ENCODE results near the gene ACP4. TPM values are rescaled to one million over a fixed set of nuclear protein-coding genes. Genes with fewer than 3 reads are reported as not detected.
A peak's percentile ranks its signal among the peaks of the same experiment; 100 is the strongest.
"Not testable (repeated sequence)": the region's sequence is repeated elsewhere in the genome, so short reads cannot be mapped to it uniquely, and the experiment has no call there.

Gene ACP4
- polyA plus RNA-seq, 1 donor from 2014 or later, result not detected

DNA sequence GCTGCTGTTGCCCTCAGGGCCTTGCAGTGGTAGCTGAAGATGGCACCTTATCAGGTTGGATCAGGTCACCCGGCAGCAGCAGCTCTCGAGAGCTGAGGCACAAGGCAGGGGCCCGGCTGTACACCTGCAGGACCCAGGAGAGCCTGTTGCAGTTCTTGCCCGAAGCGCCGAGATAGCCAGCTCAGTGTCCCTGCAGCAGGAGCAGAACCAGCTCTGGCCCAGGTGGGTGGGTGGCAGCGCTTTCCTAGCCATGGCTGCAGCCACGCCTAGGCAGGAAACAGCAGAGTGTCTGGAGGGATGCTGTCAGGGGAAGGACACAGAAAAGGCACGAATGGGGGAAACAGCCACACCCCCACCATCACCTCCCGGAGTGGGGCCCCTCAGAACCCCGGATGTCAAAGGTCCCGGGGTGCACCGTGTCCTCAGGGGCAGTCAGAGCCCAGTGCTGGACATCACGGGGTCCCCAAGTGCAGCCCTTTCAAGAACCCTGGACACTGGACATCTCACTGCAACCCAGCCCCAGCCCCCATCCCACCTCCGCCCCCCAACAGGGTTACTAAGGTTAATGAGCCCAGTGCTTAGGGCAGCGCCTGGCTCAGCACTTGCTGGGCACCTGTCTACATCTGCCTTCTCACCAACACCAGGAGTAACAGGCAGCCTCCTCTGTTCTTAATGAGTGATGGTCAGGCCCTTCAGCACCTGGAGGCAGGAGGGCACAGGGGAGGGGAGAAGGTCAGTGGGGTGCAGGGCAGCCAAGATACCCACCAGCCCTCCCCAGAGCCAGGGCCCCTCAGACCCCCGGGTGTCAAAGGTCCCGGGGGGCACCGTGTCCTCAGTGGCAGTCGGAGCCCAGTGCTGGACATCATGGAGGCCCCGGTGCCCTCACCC lies 8.7 kb downstream of the ACP4 start:
- Mint-ChIP-seq H3K27me3 (no peaks in the 10 kb centered on the region), H3K27ac (no peak overlapping the region), H3K4me3 (no peak overlapping the region), H3K4me1 (peaks cover 11 to 29% (median 25%) of the 10 kb centered on the region in 3 donors), H3K36me3 (peaks cover 5% of the 10 kb centered on the region), H3K9me3 (no peaks in the 10 kb centered on the region)

DNA sequence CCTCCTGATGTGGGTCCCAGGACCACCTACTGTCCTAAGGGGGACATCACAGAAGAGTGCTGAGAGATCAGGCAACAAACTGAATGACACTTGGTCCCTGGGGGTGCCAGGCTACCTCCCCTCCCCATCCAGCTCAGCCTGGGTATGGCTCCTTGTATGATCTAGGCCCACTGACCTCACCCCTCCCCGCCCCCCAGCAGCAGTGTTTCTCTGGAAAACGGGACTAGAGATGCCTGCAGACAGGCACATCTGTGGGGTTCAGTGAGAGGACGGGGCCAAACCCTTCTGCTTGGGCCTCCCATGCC lies 9.3 kb downstream of the ACP4 start:
- H3K27ac Mint-ChIP-seq, result no peak overlapping the region
- H3K4me3 Mint-ChIP-seq, result no peak overlapping the region
- H3K9me3 Mint-ChIP-seq, result peaks cover 0 to 2% (median 0%) of the 10 kb centered on the region in 3 donors

DNA sequence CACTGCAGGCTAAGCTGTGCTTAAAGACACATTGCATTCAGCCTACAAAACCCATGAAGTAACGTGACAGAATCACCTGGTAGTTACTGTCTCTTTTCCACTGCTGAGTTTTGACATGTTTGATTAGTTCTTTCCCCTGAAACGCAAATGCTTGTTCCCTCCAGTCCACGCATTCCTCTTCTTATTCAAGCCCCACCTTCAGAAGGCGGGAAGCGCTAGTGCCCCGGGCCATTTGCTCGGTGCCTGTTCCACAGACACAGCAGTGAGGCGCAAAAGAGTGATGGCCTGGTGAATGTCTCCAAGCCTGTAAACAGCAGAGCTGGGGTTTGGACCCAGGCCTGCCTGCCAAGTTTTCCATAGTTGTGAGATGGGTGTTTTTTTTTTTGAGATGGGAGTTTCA lies 10.9 kb downstream of the ACP4 start:
- Mint-ChIP-seq H3K36me3 (peaks cover 5% of the 10 kb centered on the region), H3K4me3 (peak overlapping the region in 1 of 4 donors; percentile 46), H3K27ac (peak overlapping the region in 2 of 3 donors; percentile 6 to 96), H3K4me1 (peaks cover 15 to 28% (median 21%) of the 10 kb centered on the region in 3 donors), H3K9me3 (peaks cover 0 to 2% (median 0%) of the 10 kb centered on the region in 3 donors), H3K27me3 (no peaks in the 10 kb centered on the region)

More for the DNA sequence above, 9.3 kb downstream of the ACP4 start:
- H3K36me3 Mint-ChIP-seq, result peaks cover 5% of the 10 kb centered on the region
- H3K27me3 Mint-ChIP-seq, result no peaks in the 10 kb centered on the region
- H3K4me1 Mint-ChIP-seq, result peaks cover 9 to 26% (median 20%) of the 10 kb centered on the region in 3 donors

DNA sequence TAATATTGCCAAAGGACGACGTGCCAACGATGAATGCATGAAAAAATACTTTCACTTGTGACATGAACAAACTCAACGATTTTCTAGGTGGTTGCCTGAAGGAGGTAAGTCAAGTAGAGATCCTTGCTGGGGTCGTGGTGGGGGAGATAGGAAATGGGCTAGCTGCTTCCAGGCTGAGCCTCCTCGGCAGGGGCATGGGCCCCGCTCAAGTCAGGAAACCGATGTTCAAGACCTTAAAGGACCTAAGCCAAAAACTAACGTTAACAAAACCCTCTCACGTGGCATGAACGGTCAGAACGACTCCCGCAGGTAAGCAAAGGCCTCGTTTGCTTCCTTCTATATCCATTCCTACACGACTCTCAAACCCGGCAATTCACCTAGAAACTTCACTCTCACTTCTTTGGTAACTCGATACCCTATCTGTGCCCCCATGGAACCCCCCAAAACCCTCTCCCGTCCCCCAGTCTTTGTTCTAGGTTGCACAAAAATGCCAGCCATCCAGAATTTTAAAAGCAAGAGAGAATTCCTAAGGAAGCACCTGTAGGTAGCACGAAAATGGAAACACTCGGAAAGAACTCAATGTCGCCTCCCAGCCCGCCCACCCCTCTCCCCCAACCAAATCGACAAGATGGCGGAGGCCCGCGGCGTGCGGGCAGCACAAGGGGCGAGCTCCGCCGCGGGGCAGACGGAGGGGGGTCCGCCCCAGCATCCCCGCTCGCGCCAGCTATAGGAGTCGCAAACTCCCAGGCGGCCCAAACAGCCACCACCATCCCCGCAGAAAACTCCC lies 13.6 kb downstream of the ACP4 start:
- H3K36me3 Mint-ChIP-seq, result peaks cover 5% of the 10 kb centered on the region
- peak overlapping the region; percentile 95 to 100 (median 99) for H3K4me3 Mint-ChIP-seq
- H3K9me3 Mint-ChIP-seq, result peaks cover 0 to 3% (median 0%) of the 10 kb centered on the region in 3 donors
- no peaks in the 10 kb centered on the region for H3K27me3 Mint-ChIP-seq
- peak overlapping the region; percentile 100 for H3K27ac Mint-ChIP-seq
- H3K4me1 Mint-ChIP-seq, result peaks cover 15 to 28% (median 24%) of the 10 kb centered on the region in 3 donors

DNA sequence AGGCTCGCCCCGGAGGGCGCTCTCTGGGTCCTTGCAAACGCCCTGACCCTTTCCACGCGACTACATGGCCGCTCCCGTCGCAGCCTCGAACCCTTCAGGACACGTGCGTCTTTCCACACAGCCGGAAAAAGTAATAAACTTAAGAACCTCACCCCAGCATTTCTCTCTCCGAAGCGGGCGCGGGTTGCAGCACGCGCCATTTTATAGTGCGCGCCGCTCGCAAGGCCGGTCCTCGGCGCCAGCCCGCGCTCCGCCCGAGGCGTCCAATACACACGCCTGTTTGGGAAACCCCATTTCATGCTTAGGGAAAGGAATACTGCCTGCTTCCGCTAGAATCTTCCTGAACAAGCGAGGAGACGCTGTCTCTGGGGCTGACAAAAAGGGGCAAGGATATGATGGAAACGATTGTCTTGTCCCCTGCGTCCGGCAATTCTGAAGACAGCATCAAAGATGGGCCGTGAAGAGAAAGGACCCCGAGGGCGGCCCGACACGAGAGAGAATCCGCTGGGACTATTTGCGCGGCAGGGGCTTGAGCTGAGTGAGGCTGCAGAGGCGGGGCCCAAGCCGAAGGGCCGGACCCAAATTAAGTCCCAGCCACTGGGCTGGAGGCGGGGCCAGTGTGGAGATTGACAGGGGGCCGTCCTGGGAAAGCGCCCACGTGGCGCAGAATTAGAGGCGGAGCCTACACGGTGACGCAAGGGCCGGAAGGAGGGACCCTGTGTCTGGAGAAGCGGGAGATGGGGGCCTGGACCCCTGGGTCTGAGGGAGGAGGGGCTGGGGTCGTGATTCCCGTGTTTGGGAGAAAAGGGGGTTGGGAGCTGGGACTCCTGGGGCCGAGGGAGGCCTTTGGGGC lies 14.4 kb downstream of the ACP4 start:
- H3K27ac Mint-ChIP-seq, result peak overlapping the region; percentile 100
- no peaks in the 10 kb centered on the region for H3K27me3 Mint-ChIP-seq
- peak overlapping the region; percentile 95 to 100 (median 99) for H3K4me3 Mint-ChIP-seq
- peaks cover 0 to 3% (median 0%) of the 10 kb centered on the region in 3 donors for H3K9me3 Mint-ChIP-seq
- peaks cover 15 to 28% (median 24%) of the 10 kb centered on the region in 3 donors for H3K4me1 Mint-ChIP-seq
- peaks cover 5% of the 10 kb centered on the region for H3K36me3 Mint-ChIP-seq

DNA sequence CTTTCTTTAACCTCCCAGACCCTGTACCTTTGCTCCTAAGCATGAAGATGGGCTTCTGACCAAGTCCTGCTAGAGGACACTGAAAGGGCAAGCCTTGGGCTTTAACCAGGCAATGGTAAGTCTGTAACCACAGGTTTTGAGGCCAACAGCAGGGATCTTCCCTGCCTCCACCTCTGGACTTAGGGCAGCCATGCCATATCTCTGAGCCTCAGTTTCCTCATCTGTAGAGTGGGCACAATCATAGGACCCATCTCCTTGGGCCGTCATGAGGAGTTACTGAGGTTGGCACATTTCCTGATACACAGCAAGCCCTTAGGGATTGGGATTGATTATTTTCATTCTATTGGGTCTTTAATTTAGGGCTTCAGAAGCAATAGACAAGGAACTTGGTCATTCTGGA lies 18.6 kb downstream of the ACP4 start:
- Mint-ChIP-seq H3K27ac (peak overlapping the region in 1 of 3 donors; percentile 32), H3K9me3 (peaks cover 0 to 3% (median 0%) of the 10 kb centered on the region in 3 donors), H3K27me3 (peaks cover 1% of the 10 kb centered on the region), H3K4me1 (peaks cover 7 to 10% (median 8%) of the 10 kb centered on the region in 3 donors), H3K36me3 (no peaks in the 10 kb centered on the region), H3K4me3 (peak overlapping the region in 1 of 4 donors; percentile 42)

DNA sequence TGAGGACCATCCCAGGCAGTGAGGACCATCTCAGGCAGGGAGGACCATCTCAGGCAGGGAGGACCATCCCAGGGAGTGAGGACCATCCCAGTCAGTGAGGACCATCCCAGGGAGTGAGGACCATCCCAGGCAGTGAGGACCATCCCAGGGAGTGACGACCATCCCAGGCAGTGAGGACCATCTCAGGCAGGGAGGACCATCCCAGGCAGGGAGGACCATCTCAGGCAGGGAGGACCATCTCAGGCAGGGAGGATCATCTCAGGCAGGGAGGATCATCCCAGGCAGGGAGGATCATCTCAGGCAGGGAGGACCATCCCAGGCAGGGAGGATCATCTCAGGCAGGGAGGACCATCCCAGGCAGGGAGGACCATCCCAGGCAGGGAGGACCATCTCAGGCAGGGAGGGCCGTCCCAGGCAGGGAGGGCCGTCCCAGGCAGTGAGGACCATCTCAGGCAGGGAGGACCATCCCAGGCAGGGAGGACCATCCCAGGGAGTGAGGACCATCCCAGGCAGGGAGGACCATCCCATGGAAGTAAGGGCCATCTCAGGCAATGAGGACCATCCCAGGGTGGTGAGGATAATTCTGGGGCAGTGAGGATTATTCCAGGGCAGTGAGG lies 21.5 kb downstream of the ACP4 start:
- H3K27ac Mint-ChIP-seq, H3K27me3 Mint-ChIP-seq, H3K4me1 Mint-ChIP-seq, H3K9me3 Mint-ChIP-seq, H3K4me3 Mint-ChIP-seq, H3K36me3 Mint-ChIP-seq: not testable (repeated sequence)

DNA sequence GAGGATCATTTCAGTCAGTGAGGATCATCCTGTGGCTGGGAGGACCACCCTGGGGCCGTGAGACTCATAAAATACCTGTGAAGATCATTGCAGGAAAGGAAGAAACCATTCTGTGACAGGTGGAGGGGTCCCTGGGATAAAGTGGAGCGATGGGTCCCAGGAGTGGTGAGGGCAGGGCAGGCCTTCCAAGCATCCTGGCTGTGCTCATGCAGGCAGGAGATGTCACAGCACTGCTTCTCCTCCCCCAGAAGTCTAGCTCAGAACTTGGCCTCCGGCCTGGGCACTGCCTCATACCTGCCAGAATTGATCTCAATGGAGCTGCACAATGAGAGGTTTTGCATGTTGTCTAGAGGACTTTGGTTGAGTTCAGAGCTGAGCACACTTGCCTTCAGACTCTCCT lies 22.3 kb downstream of the ACP4 start:
- Mint-ChIP-seq H3K27ac (no peak overlapping the region), H3K9me3 (peaks cover 0 to 1% (median 0%) of the 10 kb centered on the region in 3 donors), H3K4me3 (peak overlapping the region in 1 of 4 donors; percentile 2), H3K36me3 (no peaks in the 10 kb centered on the region), H3K4me1 (peaks cover 5 to 9% (median 6%) of the 10 kb centered on the region in 3 donors), H3K27me3 (peaks cover 2% of the 10 kb centered on the region)

DNA sequence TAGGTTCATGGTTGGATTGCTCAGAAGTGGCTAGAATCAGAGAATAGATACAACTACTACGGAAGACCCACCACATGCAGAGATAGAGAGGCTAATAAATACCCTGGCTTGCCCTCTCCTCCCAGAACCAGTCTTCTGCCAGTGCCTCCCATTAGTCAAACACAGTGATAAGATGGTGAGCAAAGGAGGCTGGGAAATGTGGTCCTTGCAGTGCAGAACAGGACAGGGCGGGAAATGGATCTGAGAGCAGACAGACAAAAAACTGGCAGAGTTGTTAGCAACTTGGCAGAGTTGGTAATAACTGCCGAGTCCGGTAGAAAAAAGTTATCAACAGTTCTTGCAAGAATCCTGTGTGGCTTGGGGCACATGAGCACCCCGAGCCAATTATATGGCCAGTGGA lies 24.7 kb downstream of the ACP4 start:
- Mint-ChIP-seq H3K27me3 (peaks cover 9% of the 10 kb centered on the region), H3K36me3 (no peaks in the 10 kb centered on the region), H3K4me3 (peak overlapping the region in 2 of 4 donors; percentile 14 to 50), H3K4me1 (peaks cover 21 to 24% (median 21%) of the 10 kb centered on the region in 3 donors), H3K27ac (no peak overlapping the region), H3K9me3 (no peaks in the 10 kb centered on the region)

DNA sequence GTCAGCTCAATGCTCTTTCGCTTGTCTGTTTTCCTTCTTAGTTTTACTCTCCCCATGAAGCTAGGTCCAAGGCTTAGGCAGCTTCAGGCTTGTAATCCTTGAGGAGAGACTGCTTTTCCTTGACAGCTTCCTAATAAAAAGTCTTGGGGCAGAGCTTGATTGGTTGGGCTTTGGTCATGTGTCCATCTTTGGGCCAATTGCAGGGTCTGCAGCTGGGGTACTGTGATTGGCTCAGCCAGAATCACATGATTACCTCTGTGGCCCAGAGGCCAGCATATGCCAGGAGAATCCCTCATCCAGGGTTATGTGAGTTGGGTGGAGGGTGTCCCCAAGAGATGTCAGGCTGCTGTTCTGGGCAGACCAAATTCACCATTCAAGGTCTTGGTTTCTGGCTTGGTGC lies 25.2 kb downstream of the ACP4 start:
- no peak overlapping the region for H3K27ac Mint-ChIP-seq

DNA sequence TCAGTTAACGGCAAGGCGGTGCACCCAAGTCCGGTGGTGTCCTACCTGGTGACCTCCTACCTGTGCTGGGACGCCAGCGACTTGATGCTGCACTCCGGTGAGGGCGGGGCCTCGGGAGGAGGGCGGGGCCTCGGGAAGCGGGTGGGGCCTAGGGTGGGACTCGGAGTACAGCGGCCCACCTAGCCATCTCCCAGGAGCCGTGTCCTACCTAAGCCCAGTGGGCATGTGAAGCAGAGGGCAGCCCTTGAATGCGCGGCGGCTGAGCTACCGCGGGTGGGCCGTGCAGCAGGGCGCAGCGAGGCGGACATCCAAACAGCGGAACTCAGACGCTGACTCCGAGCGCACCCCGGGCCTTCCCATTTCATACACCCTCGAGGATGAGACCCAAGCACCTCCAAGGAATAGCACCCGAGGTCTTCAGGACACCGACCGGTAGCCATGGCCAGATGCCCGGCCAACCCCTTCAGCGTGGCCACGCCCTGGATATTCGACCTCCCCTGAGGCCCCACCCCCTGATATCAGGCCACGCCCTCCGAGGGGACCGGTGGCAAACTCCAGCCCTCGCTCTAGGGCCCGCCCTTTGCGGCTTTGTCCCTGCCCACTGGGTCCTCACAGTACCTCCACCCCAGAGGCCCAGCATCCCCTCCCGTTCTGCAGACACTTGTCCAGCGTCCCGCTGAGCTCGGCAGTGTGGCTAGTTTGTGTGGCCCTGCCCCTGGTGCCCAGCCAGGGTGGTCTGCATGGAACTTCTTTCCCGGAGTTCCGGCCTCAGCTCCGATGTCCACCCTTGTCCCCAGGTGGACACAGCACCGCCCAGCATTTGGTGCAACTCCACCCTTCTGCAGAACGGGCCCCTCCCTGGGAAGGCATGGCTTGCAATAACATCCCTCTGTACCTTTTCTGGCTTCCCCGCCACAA lies 28.0 kb downstream of the ACP4 start:
- Mint-ChIP-seq H3K4me3 (peak overlapping the region; percentile 79 to 95 (median 88)), H3K36me3 (no peaks in the 10 kb centered on the region), H3K27ac (peak overlapping the region in 2 of 3 donors; percentile 85 to 86), H3K27me3 (peaks cover 16% of the 10 kb centered on the region), H3K4me1 (peaks cover 29 to 46% (median 45%) of the 10 kb centered on the region in 3 donors), H3K9me3 (no peaks in the 10 kb centered on the region)

More for the DNA sequence above, 25.2 kb downstream of the ACP4 start:
- no peaks in the 10 kb centered on the region for H3K9me3 Mint-ChIP-seq
- H3K4me1 Mint-ChIP-seq, result peaks cover 26 to 30% (median 26%) of the 10 kb centered on the region in 3 donors
- peak overlapping the region in 1 of 4 donors; percentile 78 for H3K4me3 Mint-ChIP-seq
- H3K27me3 Mint-ChIP-seq, result peaks cover 14% of the 10 kb centered on the region
- no peaks in the 10 kb centered on the region for H3K36me3 Mint-ChIP-seq

DNA sequence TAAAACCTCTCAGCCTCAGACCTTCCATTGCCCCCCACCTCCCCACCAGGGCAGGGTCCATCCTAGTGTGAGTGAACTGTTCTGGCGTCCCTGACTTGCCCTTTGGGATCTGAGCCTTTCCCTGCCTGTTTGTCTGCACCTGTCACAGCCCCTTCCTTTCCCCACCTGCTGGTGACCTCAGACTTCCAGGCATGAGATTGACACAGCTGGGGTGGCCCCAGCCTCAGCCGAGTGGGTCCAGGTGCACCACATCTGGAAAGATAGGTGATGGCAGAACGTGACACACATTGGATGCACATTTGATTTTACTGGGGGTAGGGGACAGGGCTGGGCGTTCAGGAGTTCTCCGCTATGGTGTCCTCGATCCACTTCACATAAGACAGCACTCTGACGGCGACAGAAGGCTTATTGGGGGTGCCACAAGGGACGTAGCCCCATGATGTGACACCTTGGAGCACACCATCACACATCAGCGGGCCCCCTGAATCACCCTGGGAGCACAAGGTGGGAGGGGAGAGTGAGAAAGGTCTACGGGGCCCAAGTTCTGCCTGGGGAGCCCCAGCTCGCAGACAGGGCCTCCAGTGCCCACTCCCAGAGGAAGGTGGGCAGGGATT lies 28.8 kb downstream of the ACP4 start:
- peak overlapping the region; percentile 51 to 85 (median 85) for H3K27ac Mint-ChIP-seq
- H3K9me3 Mint-ChIP-seq, result no peaks in the 10 kb centered on the region
- peaks cover 29 to 48% (median 46%) of the 10 kb centered on the region in 3 donors for H3K4me1 Mint-ChIP-seq
- H3K36me3 Mint-ChIP-seq, result no peaks in the 10 kb centered on the region
- H3K4me3 Mint-ChIP-seq, result peak overlapping the region; percentile 79 to 95 (median 88)
- H3K27me3 Mint-ChIP-seq, result peaks cover 16% of the 10 kb centered on the region

DNA sequence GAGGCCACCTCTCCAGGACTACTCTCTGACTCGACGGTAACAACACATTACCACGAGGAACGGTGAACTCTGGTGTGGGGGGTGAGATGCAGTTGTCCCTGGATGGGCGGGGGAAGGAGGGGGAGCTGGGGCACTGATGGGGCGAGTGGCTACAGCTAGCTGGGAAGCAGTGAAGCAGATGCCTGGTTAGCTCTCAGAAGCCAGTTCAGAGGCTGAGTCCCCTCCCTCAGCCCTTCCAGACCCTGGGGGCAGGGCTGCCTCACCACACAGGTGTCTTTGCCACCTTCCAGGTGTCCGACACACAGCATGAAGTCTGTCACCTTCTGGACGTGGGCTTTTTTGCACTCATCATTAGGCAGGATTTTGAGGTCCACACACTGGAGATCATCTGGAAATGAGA lies 29.4 kb downstream of the ACP4 start:
- Mint-ChIP-seq H3K27me3 (peaks cover 16% of the 10 kb centered on the region), H3K36me3 (no peaks in the 10 kb centered on the region), H3K4me3 (peak overlapping the region; percentile 36 to 86 (median 80)), H3K4me1 (peaks cover 33 to 48% (median 46%) of the 10 kb centered on the region in 3 donors), H3K27ac (peak overlapping the region in 1 of 3 donors; percentile 47), H3K9me3 (no peaks in the 10 kb centered on the region)

Data from IgD-negative memory B cell (primary cell).